MM.1S (cell line): ENCODE measurements around the gene FAM167B.
"Not testable (repeated sequence)": the region's sequence is repeated elsewhere in the genome, so short reads cannot be mapped to it uniquely, and the experiment has no call there.

Source experiments
- EZH2 ChIP-seq: fragments of 300-600 bp; sonication (generic); optimal IDR thresholded peaks from 2 replicates; pipeline ENCODE3; 2017; ENCODE audit warnings: low read depth, mild to moderate bottlenecking, antibody characterized with exemption, low read length, mixed read lengths
- TF ChIP-seq, protein P1 (sequence below): fragments of 300-600 bp; sonication (generic); IDR thresholded peaks from 2 replicates; pipeline ENCODE4 v1.5.1; 2016; ENCODE audit warnings: antibody characterized with exemption, low read length, mixed read lengths

DNA sequence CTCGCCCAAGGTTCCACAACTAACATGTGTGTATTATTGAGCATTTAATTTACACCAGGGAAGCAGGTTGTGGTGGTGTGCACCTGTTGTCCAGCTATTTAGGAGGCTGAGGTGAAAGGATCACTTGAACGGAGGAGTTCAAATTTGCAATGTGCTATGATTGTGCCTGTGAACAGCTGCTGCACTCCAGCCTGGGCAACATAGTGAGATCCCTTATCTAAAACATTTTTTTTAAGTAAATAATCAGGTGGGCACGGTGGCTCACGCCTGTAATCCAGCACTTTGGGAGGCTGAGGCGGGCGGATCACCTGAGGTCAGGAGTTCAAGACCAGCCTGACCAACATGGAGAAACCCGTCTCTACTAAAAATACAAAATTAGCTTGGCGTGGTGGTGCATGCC, 37.8 kb downstream of the FAM167B start:
- TF ChIP-seq, protein P1, sequence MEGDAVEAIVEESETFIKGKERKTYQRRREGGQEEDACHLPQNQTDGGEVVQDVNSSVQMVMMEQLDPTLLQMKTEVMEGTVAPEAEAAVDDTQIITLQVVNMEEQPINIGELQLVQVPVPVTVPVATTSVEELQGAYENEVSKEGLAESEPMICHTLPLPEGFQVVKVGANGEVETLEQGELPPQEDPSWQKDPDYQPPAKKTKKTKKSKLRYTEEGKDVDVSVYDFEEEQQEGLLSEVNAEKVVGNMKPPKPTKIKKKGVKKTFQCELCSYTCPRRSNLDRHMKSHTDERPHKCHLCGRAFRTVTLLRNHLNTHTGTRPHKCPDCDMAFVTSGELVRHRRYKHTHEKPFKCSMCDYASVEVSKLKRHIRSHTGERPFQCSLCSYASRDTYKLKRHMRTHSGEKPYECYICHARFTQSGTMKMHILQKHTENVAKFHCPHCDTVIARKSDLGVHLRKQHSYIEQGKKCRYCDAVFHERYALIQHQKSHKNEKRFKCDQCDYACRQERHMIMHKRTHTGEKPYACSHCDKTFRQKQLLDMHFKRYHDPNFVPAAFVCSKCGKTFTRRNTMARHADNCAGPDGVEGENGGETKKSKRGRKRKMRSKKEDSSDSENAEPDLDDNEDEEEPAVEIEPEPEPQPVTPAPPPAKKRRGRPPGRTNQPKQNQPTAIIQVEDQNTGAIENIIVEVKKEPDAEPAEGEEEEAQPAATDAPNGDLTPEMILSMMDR = not testable (repeated sequence)
- TF ChIP-seq EZH2 = not testable (repeated sequence)
